ENCODE measurements around the gene SPAST. TPM values are rescaled to one million over a fixed set of nuclear protein-coding genes. Genes with fewer than 3 reads are reported as not detected.
"Not testable (repeated sequence)": the region's sequence is repeated elsewhere in the genome, so short reads cannot be mapped to it uniquely, and the experiment has no call there.

SPAST gene
- total RNA-seq, 4 donors from 2014 or later, result 18.6 to 32.3 (median 25.2) TPM

GRCh38 chr2:32192418-32192817 is 129.1 kb downstream of the SPAST start:
- TF ChIP-seq CTCF (IDR thresholded peaks at IDR 0.05) (no peak), POLR2A (IDR thresholded peaks at IDR 0.05) (no peak), EP300 (IDR thresholded peaks at IDR 0.05) (no peak)
- Histone ChIP-seq H3K4me3 (no peak overlapping the region), H3K36me3 (peaks cover 0 to 32% (median 0%) of the 10 kb centered on the region in 3 donors)

GRCh38 chr2:32200814-32201213 is 137.5 kb downstream of the SPAST start:
- no peak overlapping the region for H3K4me3 ChIP-seq
- H3K36me3 ChIP-seq, result peaks cover 0 to 71% (median 0%) of the 10 kb centered on the region in 3 donors
- 91 to 100% methylated on average over 1 of the region's 1 CpG for WGBS, 2 donors
- H3K27me3 ChIP-seq, result no peaks in the 10 kb centered on the region
- no peaks in the 10 kb centered on the region for H3K9me3 ChIP-seq
- no peaks in the 10 kb centered on the region for H3K4me1 ChIP-seq
- H3K27ac ChIP-seq, result no peak overlapping the region
- DNase-seq (ENCODE audit: low spot score in 2 of 2), result no peak
- TF ChIP-seq EP300 (IDR thresholded peaks at IDR 0.05) (no peak), POLR2A (IDR thresholded peaks at IDR 0.05) (no peak), CTCF (IDR thresholded peaks at IDR 0.05) (no peak)

More at GRCh38 chr2:32192418-32192817, 129.1 kb downstream of the SPAST start:
- Histone ChIP-seq H3K27me3 (no peaks in the 10 kb centered on the region), H3K27ac (no peak overlapping the region), H3K9me3 (no peaks in the 10 kb centered on the region), H3K4me1 (no peaks in the 10 kb centered on the region)
- no peak for DNase-seq (ENCODE audit: low spot score in 2 of 2)
- WGBS, 2 donors, result 75 to 87% methylated on average over 1 of the region's 1 CpG

- not testable (repeated sequence) for DNase-seq (ENCODE audit: low spot score in 2 of 2); H3K4me3 ChIP-seq; H3K27ac ChIP-seq; H3K9me3 ChIP-seq; H3K27me3 ChIP-seq; H3K4me1 ChIP-seq
- WGBS, 2 donors, result 93 to 98% methylated on average over 3 of the region's 3 CpGs
- peaks cover 0 to 72% (median 0%) of the 10 kb centered on the region in 3 donors for H3K36me3 ChIP-seq
Observed at GRCh38 chr2:32203428-32203827, 140.1 kb downstream of the SPAST start.

Other genes with a start within 250 kb of the SPAST start
- gene MEMO1, start 52.5 kb upstream of the SPAST start, total RNA-seq, result 10 to 100 TPM; 12.2 to 42.9 (median 17.5) TPM
- gene DPY30, start 23.8 kb upstream of the SPAST start, total RNA-seq, result 10 to 100 TPM; 31.6 to 59.2 (median 50.6) TPM
- gene SLC30A6, start 102.3 kb downstream of the SPAST start, total RNA-seq, result 10 to 100 TPM; 15.1 to 25.8 (median 19.2) TPM
- 1 to 10 TPM in 3 of 4 donors, under 1 TPM in 1; 0.21 to 3.6 (median 2.4) TPM for gene NLRC4, start 201.3 kb downstream of the SPAST start, total RNA-seq
- gene YIPF4, start 214.3 kb downstream of the SPAST start, total RNA-seq, result 10 to 100 TPM; 14.1 to 28.2 (median 21.5) TPM